Hematopoietic multipotent progenitor cell treated with erythropoietin and hydrocortisone succinate and interleukin-3 and kit ligand, for 4 days (in vitro differentiated cells): ENCODE data around the gene CFAP46.

Experiments used
- DNase-seq: peaks from one replicate; pipeline ENCODE4 v3.0.0-alpha.2; 2015

Gene CFAP46

DNA sequence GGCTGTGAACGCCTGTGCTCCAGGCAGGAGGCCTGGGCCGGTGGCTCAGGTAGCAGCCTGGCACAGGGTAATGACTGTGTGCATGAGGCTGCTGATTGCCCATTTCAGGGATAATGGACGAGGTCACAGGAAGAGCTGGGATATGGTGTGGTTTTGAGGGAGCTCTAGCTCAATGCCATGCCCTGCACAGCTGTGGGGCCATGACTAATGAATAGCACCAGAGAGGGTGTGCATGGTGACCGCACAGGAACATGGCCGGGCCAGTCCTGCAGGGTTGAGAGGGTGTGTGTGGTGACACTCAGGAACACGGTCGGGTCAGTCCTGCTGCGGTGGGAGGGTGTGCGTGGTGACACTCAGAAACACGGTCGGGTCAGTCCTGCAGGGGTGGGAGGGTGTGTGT, 178.3 kb downstream of the CFAP46 start:
- DNase-seq: no peak

GRCh38 chr10:132763545-132763944, 178.8 kb downstream of the CFAP46 start:
- DNase-seq: no peak

DNA sequence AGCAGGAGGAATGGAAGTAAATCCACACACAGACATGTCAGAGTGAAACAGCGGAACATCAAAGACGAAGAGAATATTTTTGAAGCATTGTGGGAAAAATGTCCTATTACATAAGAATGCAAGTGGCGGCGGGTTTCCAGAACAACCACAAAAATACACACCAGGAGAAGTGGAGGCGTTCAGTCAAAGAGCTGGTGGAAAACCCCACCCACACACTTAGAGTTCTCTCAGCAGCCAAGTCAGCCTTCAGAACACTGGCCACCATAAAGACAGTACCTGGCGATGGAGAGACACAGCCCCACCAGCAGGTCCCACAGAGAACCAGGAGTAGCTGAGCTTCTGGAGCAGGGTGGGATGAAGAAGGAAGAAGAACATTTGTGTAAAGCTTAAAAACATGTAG, 180.1 kb downstream of the CFAP46 start:
- DNase-seq: no peak

DNA sequence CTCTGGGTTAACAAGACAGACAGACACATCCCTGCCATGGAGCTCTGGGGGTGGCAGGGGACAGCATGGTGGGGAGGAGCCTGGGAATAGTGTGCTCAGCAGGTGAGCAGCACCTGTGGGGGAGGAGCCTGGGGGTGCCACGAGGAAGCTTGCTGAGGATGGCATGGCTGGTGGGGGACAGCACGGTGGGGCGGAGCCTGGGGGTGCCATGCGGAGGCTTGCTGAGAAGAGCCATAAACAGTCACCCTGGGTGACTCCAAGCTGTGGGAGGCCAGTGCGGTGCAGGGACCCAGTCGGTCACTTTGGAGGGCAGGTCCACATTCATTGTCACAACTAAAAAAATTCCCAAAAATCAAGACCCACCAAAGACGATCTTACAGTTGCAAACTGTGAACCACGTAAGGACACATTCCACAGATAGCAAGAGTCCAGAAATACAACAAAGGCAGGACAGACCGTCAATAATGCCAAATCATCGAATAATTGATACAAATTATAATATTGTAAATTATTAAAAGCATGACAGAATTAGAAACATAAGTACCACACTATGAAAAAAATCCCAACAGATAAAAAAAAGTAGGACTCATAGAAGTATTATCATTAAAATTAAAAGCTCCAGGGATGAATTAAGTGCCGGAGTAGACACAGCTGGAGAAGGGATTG, 180.8 kb downstream of the CFAP46 start:
- DNase-seq: no peak

DNA sequence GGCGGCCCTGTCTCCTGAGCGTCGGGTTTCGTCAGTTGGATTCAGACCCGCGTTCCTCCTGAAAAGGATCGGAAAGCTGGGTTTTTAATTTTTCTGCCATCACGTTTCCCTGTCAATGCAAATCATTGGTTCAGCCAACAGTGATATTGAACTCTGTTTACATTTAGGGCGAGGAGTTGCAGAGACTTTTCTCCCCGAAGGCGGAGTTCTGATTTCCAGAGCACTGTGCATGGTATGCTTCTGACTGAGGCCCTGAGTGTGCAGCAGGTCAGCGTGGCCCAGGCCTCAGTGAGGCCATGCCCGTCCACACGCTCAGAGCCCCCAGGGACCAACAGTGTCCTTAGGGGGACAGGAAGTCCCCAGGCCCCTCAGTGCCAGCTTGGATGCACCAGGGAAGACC, 183.5 kb downstream of the CFAP46 start:
- DNase-seq: no peak
